Mesendoderm (in vitro differentiated cells): ENCODE measurements around the gene USP54.
A peak's percentile ranks its signal among the peaks of the same experiment; 100 is the strongest.

Source experiments
- DNase-seq: peaks from one replicate; pipeline ENCODE4 v3.0.0; 2013
- H2AK5ac ChIP-seq: 2 replicates; pipeline ENCODE4 v1.6.1; 2013; ENCODE audit warnings: low read length, inconsistent platforms
- H2BK120ac ChIP-seq: 2 replicates; pipeline ENCODE4 v1.6.1; 2013; ENCODE audit warnings: low read depth, mild to moderate bottlenecking, low read length, moderate library complexity, mixed read lengths
- H2BK15ac ChIP-seq: replicated peaks from 2 replicates; pipeline ENCODE4 v1.6.1; 2013; ENCODE audit warnings: low read depth, mild to moderate bottlenecking, moderate library complexity
- H2BK5ac ChIP-seq: 2 replicates; pipeline ENCODE4 v1.6.1; 2013; ENCODE audit warnings: low read length, inconsistent platforms
- H3K18ac ChIP-seq: 2 replicates; pipeline ENCODE4 v1.6.1; 2013; ENCODE audit warnings: mild to moderate bottlenecking, low read length, mixed read lengths
- H3K23ac ChIP-seq: one replicate; pipeline ENCODE4 v1.6.1; 2013; ENCODE audit warnings: low read length
- H3K27ac ChIP-seq: 2 replicates; pipeline ENCODE4 v1.5.1; 2013; ENCODE audit warnings: low read depth, mild to moderate bottlenecking, inconsistent platforms, low read length, moderate library complexity
- H3K27me3 ChIP-seq: 2 replicates; pipeline ENCODE4 v1.6.1; 2013; ENCODE audit warnings: low read length, control low read depth, mild to moderate bottlenecking, inconsistent platforms; ENCODE audit not compliant: insufficient read depth, poor library complexity
- H3K36me3 ChIP-seq: 2 replicates; pipeline ENCODE4 v1.6.1; 2013; ENCODE audit warnings: low read length, inconsistent platforms; ENCODE audit not compliant: control insufficient read depth, insufficient read depth
- H3K4ac ChIP-seq: one replicate; pipeline ENCODE4 v1.6.1; 2013; ENCODE audit warnings: low read depth, mild to moderate bottlenecking, low read length, moderate library complexity
- H3K4me1 ChIP-seq: 2 replicates; pipeline ENCODE4 v1.6.1; 2013; ENCODE audit warnings: low read depth, low read length, inconsistent platforms; ENCODE audit not compliant: control insufficient read depth
- H3K4me2 ChIP-seq: 2 replicates; pipeline ENCODE4 v1.6.1; 2013; ENCODE audit warnings: low read length
- H3K4me3 ChIP-seq: 2 replicates; pipeline ENCODE4 v1.5.1; 2013; ENCODE audit warnings: mild to moderate bottlenecking, low read length
- H3K56ac ChIP-seq: one replicate; pipeline ENCODE4 v1.6.1; 2013; ENCODE audit warnings: low read length
- H3K79me1 ChIP-seq: 2 replicates; pipeline ENCODE4 v1.6.1; 2013; ENCODE audit warnings: low read length, inconsistent platforms
- H3K79me2 ChIP-seq: 2 replicates; pipeline ENCODE4 v1.6.1; 2013; ENCODE audit warnings: mild to moderate bottlenecking, low read length; ENCODE audit not compliant: control insufficient read depth, insufficient read depth
- H3K9ac ChIP-seq: 2 replicates; pipeline ENCODE4 v1.6.1; 2013; ENCODE audit warnings: low read length, inconsistent platforms
- H4K5ac ChIP-seq: one replicate; pipeline ENCODE4 v1.6.1; 2013; ENCODE audit warnings: low read length
- H4K8ac ChIP-seq: one replicate; pipeline ENCODE4 v1.6.1; 2013; ENCODE audit warnings: low read depth, mild to moderate bottlenecking, control low read depth, low read length, moderate library complexity
- WGBS: extraction: QIAGEN DNeasy Blood & Tissue Kit; methylation state at CpG from one replicate; pipeline ENCODE4 v1.1.7; 2013; ENCODE audit warnings: low lambda C conversion rate, missing lambda C conversion rate; ENCODE audit not compliant: insufficient coverage; ENCODE audit errors: extremely low coverage; 5-methylcytosine and 5-hydroxymethylcytosine counted together

Gene USP54

GRCh38 chr10:73628405-73628804, 37.3 kb upstream of the USP54 start:
- no peak overlapping the region for H3K56ac ChIP-seq
- H3K9ac ChIP-seq, result no peak overlapping the region
- no peak overlapping the region for H3K4ac ChIP-seq
- no peak overlapping the region for H3K4me3 ChIP-seq
- H3K23ac ChIP-seq, result no peak overlapping the region
- no peaks in the 10 kb centered on the region for H3K4me1 ChIP-seq
- H2BK120ac ChIP-seq, result no peak overlapping the region
- H3K27ac ChIP-seq, result no peak overlapping the region
- H2BK5ac ChIP-seq, result no peak overlapping the region
- no peak overlapping the region for H2BK15ac ChIP-seq
- H3K18ac ChIP-seq, result no peak overlapping the region
- no peaks in the 10 kb centered on the region for H3K79me1 ChIP-seq
- DNase-seq, result no peak
- H3K27me3 ChIP-seq, result no peaks in the 10 kb centered on the region
- H3K79me2 ChIP-seq, result no peaks in the 10 kb centered on the region
- WGBS, result no CpG with 5 or more reads among the region's 7 CpGs
- no peak overlapping the region for H3K4me2 ChIP-seq
- no peaks in the 10 kb centered on the region for H3K36me3 ChIP-seq
- H4K8ac ChIP-seq, result no peak overlapping the region
- no peak overlapping the region for H4K5ac ChIP-seq
- no peak overlapping the region for H2AK5ac ChIP-seq

DNA sequence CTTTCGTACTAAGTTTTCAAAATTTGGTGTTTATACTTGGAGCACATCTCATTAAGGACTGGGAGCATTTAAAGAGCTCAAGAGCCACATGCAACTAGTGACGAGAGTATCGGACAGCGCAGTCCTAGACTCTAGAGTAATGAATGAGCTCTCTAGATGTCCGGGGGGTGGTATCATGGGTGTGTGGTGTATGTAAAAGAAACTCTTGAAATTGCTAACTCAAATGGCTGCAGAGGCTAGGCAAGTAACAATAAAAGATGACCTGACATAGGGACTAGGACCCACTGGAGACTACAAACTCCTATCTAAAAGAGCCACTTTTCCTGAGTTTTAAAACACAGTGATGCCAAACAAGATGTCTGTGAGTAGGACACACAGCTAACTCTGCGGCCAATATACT, 36.2 kb upstream of the USP54 start:
- no peak overlapping the region for H3K4me2 ChIP-seq
- no peak overlapping the region for H2BK120ac ChIP-seq
- H3K79me1 ChIP-seq, result no peaks in the 10 kb centered on the region
- H3K4ac ChIP-seq, result no peak overlapping the region
- H2BK15ac ChIP-seq, result no peak overlapping the region
- H3K79me2 ChIP-seq, result no peaks in the 10 kb centered on the region
- H4K8ac ChIP-seq, result peak overlapping the region; percentile 59
- no peak overlapping the region for H3K23ac ChIP-seq
- no peak overlapping the region for H3K4me3 ChIP-seq
- no peak overlapping the region for H3K27ac ChIP-seq
- no peak overlapping the region for H2BK5ac ChIP-seq
- H3K36me3 ChIP-seq, result no peaks in the 10 kb centered on the region
- WGBS, result no CpG with 5 or more reads among the region's 6 CpGs
- no peaks in the 10 kb centered on the region for H3K27me3 ChIP-seq
- no peaks in the 10 kb centered on the region for H3K4me1 ChIP-seq
- H3K9ac ChIP-seq, result no peak overlapping the region
- no peak overlapping the region for H3K56ac ChIP-seq
- DNase-seq, result no peak
- no peak overlapping the region for H2AK5ac ChIP-seq
- H4K5ac ChIP-seq, result no peak overlapping the region
- H3K18ac ChIP-seq, result no peak overlapping the region

DNA sequence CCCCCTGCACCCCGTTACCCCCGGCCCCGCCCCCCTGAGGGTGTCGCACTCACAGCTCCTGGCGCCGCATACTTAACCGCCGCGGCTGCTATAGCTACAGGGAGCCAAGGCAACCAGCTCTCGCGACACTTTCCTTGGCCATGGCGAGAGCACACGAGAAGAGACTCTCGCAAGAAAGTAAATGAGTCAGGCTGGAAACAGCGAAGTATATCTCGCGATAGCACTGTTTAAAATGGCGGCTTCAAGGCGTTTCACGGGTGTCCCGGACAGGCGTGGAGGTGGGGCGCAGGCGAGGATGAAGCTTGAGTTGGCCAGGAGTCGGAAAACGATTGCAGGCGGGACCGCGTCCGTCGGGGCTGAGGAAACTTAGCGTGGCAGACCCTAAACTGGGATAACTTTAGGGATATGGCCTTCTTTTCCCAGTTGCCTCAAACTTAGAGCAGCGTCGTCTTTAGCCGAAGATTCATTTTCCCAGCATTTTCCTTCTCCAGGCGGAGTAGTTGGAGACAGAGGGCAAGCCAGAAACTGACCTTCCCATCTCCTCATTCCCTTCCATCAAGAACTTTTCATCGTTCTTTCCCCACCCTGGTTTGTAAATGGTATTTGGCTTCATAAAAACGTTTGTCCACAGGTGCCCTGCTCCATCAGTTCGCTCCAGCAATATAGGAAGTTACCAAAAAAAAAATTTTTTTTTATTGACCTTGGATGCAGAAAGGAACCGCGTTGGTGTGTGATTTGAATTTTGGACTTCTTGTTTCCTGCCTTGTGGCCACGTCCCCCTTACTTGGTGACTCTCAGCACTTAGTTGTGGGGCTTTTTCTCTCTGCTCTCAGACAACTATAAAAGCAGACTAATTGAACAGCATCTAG, 35.0 kb upstream of the USP54 start:
- WGBS, result no CpG with 5 or more reads among the region's 42 CpGs
- H4K8ac ChIP-seq, result no peak overlapping the region

GRCh38 chr10:73625004-73625883, 34.1 kb upstream of the USP54 start:
- Histone ChIP-seq H2BK5ac (peak overlapping the region; percentile 79), H2BK15ac (no peak overlapping the region), H3K9ac (peak overlapping the region; percentile 94), H3K4me1 (no peaks in the 10 kb centered on the region), H3K18ac (peak overlapping the region; percentile 33), H3K4ac (no peak overlapping the region), H2AK5ac (no peak overlapping the region), H3K36me3 (no peaks in the 10 kb centered on the region), H3K27me3 (no peaks in the 10 kb centered on the region), H3K56ac (peak overlapping the region; percentile 94), H3K27ac (peak overlapping the region; percentile 60), H3K4me3 (peak overlapping the region; percentile 95), H3K4me2 (peak overlapping the region; percentile 72), H3K23ac (no peak overlapping the region), H3K79me2 (no peaks in the 10 kb centered on the region), H4K5ac (no peak overlapping the region), H3K79me1 (no peaks in the 10 kb centered on the region), H2BK120ac (no peak overlapping the region), H4K8ac (peak overlapping the region; percentile 77)
- WGBS, result no CpG with 5 or more reads among the region's 46 CpGs
- DNase-seq, result peak; percentile 81

More for the DNA sequence above, 35.0 kb upstream of the USP54 start:
- peak overlapping the region; percentile 95 for H3K4me3 ChIP-seq
- no peak overlapping the region for H2BK120ac ChIP-seq
- H3K4ac ChIP-seq, result peak overlapping the region; percentile 83
- peak overlapping the region; percentile 89 for H4K5ac ChIP-seq
- peak overlapping the region; percentile 90 for H3K9ac ChIP-seq
- H2BK5ac ChIP-seq, result peak overlapping the region; percentile 52
- DNase-seq, result peak; percentile 99
- H3K36me3 ChIP-seq, result no peaks in the 10 kb centered on the region
- H3K18ac ChIP-seq, result peak overlapping the region; percentile 46
- H3K4me2 ChIP-seq, result peak overlapping the region; percentile 54
- H3K4me1 ChIP-seq, result no peaks in the 10 kb centered on the region
- no peak overlapping the region for H3K23ac ChIP-seq
- H3K56ac ChIP-seq, result peak overlapping the region; percentile 94
- H3K27me3 ChIP-seq, result no peaks in the 10 kb centered on the region
- no peaks in the 10 kb centered on the region for H3K79me1 ChIP-seq
- peak overlapping the region; percentile 2 for H2AK5ac ChIP-seq
- H3K79me2 ChIP-seq, result no peaks in the 10 kb centered on the region
- H3K27ac ChIP-seq, result peak overlapping the region; percentile 60
- H2BK15ac ChIP-seq, result no peak overlapping the region

- Histone ChIP-seq H4K8ac (no peak overlapping the region), H2BK120ac (no peak overlapping the region), H3K4me2 (no peak overlapping the region), H3K79me2 (no peaks in the 10 kb centered on the region), H3K18ac (no peak overlapping the region), H3K79me1 (no peaks in the 10 kb centered on the region), H3K27ac (no peak overlapping the region), H2AK5ac (no peak overlapping the region), H2BK5ac (no peak overlapping the region), H2BK15ac (no peak overlapping the region), H3K4ac (no peak overlapping the region), H3K9ac (no peak overlapping the region), H4K5ac (no peak overlapping the region), H3K23ac (no peak overlapping the region), H3K4me1 (no peaks in the 10 kb centered on the region), H3K36me3 (no peaks in the 10 kb centered on the region), H3K4me3 (no peak overlapping the region), H3K56ac (no peak overlapping the region), H3K27me3 (no peaks in the 10 kb centered on the region)
- no peak for DNase-seq
- WGBS, result no CpG with 5 or more reads among the region's 4 CpGs
Measured at GRCh38 chr10:73623056-73623455, 31.9 kb upstream of the USP54 start.
